Measurements from ENCODE around the gene ZNF709.
"Not testable (repeated sequence)": the region's sequence is repeated elsewhere in the genome, so short reads cannot be mapped to it uniquely, and the experiment has no call there.

ZNF709 gene

GRCh38 chr19:12453495-12453894 lies 31.1 kb downstream of the ZNF709 start:
- DNase-seq (ENCODE audit: low spot score): no peak

DNA sequence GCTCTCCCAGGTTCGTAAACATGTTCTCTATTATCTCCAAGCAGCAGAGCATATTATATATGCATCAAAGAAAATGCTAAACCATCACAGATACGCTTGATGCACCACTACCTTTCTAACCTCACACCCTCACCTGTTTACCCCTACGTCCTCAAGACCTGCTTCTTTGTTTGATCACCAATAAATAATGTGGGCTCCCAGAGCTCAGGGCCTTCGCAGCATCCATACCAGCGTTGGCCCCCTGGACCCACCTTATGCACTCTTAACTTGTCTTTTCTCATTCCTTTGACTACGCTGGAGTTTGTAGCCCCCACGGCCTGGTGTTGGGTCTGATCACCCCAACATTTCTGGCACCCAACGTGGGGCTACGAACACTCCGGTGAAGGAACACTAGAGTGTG lies 33.8 kb downstream of the ZNF709 start:
- no peak for DNase-seq (ENCODE audit: low spot score)

DNA sequence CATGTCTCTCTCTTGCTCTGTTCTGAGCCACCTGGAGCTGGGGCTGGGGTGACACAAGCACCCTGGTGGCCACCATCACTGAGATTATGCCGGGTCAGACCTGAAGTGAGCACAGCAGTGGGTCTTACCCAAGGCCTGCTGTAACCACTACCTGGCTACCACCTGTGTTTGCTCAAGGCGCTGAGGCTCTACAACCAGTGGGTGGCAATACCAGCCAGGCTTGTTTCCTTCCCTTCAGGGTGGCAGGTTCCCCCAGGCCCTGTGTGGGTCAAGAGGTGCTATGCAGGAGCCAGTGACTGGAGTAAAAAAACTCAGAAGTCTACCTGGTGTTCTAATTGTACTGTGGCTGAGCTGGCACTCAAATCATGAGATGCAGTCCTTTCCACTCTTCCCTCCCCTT lies 35.8 kb downstream of the ZNF709 start:
- no peak for DNase-seq (ENCODE audit: low spot score)

GRCh38 chr19:12440541-12441316 lies 43.9 kb downstream of the ZNF709 start, which contains the start of gene ZNF443:
ZNF443 (minus strand) TSS chr19:12441021; CDS start chr19:12440914, 107 bp downstream.
- peak; percentile 98 for DNase-seq (ENCODE audit: low spot score)

DNA sequence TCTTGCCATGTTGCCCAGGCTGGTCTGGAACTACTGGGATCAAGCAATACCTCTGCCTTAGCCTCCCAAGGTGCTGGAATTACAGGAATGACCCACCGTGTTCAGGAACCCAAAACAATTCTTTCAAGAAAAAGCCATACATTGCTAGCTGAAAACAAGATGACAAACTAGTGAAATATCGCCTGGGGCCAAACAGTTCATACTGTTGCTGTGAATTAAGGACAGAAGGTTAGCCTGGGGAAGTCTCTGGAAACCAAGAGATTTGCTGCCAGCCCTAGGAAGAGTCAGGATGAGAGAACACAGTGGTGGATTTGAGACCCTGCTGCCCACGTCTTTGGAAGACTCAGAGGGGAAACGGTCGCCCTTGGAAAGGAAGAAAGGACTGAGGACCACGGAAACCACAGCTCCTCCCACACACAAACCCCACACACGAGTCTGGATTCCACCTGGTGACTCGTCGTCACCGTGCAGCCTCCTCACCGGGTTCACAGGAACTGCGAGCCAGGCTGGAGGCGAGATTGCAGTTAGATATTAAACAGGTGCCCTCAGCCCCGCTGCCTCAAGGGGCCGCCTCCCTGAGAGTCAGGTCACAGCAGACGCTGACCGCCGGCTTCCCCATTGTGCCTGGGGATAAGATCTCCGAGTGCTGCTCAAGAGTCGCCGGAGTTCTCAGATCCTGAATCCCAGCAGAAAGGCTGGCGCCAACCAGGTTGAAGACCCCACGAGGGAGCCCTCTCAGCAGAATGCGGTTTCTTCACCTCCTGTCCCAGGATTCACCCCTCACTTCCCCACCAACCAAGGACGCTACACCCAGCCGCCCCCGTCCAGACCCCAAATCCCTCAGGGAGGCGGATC lies 44.7 kb downstream of the ZNF709 start:
- DNase-seq (ENCODE audit: low spot score): not testable (repeated sequence)

DNA sequence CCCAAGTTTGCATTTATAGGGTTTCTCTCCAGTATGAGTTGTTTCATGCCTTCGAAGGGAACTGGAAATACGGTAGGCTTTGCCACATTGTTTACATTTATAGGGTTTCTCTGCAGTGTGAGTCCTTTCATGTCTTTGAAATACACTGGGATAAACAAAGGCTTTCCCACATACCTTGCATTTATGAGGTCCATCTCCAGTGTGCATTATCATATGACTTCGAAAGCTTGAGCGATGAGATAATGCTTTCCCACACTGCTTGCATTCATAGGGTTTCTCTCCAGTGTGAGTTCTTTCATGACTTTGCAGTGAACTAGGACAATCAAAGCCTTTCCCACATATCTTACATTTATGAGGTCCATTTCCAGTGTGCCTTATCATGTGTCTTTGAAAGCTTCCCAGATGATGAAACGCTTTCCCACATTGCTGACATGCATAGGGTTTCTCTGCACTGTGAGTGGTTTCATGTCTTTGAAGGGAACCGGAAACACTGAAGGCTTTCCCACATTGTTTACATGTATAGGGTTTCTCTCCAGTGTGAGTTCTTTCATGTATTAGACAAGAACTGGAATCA lies 53.8 kb downstream of the ZNF709 start:
- not testable (repeated sequence) for DNase-seq (ENCODE audit: low spot score)

GRCh38 chr19:12425888-12426274 lies 58.7 kb downstream of the ZNF709 start:
- DNase-seq (ENCODE audit: low spot score): no peak

DNA sequence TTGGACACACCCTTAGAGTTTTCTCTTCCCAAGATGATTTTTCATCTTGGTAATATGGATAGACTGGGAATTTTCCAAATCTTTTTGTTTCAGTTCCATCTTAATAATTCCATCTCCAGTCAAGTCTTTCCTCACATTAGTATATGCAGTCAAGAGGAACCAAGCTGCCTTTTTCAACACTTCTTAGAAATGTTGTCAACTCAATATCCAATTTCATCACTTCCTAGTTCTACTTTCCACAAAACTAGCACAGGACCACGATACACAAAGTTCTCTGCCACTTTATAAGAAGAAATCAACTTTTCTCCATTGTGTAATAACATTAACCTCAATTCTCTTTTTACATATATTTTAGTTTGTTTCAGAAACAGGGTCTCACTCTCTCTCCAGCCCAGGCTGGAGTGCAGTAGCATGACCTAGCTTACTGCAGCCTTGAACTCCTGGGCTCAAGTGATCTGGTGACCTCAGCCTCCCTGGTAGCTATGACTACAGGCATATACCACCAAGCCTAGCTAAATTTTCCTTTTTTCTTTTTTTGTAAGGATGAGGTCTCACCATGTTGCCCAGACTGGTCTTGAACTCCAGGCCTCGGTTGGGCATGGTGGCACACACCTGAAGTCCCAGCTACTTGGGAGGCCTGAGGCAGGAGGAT lies 59.3 kb downstream of the ZNF709 start:
- DNase-seq (ENCODE audit: low spot score): no peak

DNA sequence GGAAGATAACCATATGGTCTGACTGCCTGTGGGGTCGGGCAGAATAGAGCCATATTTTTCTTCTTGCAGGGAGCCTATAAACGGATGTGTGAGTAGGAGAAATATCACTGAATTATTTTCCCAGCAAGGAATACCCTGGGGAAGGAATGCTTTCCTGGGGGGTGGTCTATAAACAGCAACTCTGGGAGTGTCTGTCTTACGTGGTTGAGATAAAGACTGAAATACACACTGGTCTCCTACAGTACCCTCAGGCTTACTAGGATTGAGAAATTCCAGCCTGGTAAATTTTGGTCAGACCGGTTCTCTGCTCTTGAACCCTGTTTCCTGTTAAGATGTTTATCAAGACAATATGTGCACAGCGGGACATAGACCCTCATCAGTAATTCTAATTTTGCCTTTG lies 67.3 kb downstream of the ZNF709 start:
- DNase-seq (ENCODE audit: low spot score): not testable (repeated sequence)

DNA sequence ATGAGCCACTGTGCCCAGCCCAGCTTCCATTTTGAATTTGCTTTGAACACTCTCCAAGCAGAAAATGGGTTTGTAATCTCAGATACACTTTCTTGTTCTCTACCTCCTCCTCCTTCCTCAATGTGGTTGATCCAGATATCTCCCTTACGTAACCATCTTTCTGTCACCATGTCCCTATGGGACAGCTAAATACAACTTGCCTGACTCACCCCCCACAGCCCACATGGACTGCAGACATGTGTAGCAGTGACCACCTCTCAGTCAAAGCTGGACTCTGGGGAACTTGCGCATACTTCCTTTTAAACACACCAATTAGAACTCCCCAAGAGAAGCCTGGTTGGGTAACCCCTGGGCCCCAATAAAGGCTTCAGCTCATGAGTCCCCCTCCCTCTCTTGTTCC lies 72.7 kb downstream of the ZNF709 start:
- DNase-seq (ENCODE audit: low spot score): no peak

Measured in left forelimb (tissue), 1 donor.